A204.1 (cell line): Measurements from ENCODE around the gene AOPEP.

Source experiments
- FAIRE-seq: peaks from 2 replicates; lab custom pipeline; 2012; peaks lifted over from hg19 to GRCh38; lab: Jason Lieb, UNC

AOPEP gene

DNA sequence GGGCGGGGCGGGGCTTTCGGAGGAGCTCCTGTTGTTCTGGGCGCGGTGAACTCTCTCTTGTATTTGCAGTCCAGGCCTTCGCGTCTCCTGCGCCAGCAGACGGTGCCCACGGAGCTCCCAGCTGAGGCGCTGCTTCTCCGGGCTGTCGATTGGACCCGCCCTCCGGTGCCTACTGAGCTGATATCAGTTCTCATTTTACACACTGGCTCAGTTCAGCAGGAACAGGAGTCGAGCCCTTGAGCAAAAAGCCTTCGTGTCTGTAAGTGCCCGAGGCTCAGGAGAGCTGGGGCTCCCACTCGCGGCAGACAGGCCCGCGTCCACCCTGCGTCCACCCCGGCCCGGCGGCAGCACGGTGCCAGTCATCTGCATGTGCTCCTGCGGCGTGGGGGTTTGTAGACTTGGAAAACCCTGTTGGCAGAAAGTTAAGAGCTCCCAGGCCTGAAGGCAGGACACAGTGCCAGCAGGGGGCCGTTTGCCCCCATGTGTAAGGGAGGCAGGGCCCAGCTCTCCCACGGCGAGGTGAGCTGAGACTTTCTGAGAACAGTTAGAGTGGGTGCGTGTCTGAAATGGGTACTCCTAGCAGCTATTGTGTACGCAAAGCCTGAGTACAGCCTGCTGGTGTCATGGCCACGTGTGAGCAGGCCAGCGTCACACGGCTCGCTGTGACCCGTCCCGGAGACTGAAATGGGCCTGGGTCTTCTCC, 359.5 kb downstream of the AOPEP start:
- no peak for FAIRE-seq

DNA sequence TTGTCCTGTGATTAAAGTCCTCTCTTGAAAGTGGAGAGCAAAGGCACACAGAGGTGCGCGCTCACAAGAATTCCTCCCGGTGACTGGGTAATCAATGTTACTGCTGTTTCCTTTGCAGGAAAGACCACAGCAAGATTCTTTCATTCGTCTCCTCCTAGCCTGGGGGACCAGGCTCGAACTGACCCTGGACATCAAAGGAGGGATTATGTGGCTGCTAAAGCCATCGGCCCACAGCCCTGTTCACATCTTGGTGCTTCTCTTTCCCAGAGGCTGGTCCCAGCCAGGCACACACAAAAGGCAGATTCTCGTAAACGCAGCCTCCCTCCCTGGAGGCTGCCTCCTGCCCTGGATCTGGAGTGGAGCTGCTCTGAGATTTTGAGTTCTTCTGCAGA, 360.1 kb downstream of the AOPEP start:
- FAIRE-seq, result no peak

DNA sequence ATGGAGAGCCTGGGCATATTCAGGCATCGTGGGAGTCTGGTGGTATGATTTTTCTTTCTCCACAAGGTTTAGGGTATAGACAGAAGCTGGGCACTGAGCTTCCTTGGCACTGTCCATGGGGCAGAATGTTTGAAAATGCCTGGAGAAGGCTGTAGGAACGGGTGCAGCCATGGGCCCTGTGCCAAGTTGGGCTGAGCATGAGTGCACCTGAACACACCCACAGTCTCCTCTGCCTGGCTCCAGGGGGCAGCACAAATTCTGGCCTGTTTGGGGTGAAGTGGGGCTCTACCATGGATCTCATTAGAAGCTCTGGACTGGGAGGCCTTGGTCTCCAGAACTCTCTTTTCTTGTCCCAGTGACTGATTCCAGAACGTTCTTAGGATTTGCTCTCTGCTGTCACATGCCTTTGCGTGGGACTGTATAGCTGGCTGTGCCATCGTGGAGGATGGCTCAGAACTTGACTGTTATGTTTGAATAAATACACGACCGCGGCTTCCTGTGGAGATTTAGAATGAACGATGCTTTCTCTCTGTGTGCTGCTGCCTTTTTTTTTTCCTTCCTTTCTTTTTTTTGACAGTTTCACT, 361.3 kb downstream of the AOPEP start:
- no peak for FAIRE-seq

DNA sequence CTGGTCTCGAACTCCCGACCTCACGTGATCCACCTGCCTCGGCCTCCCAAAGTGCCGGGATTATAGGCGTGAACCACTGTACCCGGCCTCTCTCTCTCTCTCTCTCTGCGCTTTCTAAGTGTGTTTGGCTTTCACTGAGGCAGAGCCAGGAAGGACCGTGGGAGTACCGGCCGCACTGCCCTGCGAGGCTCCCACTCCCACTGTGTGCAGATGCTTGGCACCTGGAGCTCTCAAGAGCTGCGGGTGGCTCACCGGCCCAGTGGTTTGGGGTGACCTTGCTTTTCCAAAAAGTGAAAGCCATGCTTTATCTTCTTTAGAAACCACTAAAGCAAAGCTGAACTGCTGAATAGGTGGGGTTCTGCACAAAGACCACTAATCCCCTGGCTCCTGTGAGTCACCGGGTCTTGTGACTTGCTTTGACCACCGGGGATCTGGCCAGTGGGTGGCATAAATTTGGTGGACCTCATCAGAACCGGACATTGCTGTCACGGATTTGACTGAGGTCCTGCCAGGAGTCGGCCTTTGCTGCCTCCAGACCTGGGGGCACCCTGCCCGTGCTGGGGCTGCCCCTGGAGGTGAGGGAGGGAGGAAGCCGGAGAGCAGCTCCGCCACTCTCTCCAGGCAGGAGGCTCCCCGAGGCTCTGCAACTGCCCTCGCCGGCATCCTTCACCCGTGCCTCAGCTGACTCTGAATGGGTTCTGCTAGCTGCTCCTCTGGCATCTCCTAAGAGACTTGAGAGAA, 362.1 kb downstream of the AOPEP start:
- FAIRE-seq, result no peak

DNA sequence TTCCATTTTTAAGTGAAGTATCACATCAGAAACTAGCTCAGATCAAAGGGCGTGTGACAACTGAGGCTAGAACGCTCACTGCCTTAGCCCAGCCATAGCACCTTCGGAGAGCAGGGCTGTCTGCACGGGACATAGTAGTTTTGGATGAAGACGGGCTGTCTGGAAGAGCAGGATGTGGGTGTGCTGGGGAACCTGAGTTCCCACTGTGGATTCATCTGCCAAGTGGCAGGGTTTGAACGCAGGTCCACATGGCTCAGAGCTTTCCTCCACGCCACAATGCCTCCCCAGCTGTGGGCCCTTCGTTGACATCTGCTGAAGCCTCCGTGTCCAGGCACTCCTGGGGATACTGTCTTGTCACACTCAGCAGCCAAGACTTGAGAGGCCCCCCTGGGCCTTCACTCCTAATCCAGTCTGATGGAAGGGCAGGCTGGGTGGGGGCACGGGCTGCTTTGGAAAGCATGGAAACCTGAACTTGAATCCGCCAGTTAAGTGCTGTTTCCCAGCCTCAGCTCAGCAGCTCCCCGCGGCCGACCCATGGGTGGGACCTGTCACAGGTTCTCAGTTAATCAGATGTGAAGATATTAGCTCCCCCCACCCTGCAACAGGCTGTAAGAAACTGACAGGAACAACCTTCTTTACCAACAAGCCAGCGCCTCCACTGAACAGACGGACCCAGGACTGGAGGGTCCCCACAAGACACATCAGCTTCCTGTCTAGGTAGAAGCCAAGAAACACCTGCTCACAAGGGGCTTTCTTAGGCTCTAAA, 362.9 kb downstream of the AOPEP start:
- no peak for FAIRE-seq

DNA sequence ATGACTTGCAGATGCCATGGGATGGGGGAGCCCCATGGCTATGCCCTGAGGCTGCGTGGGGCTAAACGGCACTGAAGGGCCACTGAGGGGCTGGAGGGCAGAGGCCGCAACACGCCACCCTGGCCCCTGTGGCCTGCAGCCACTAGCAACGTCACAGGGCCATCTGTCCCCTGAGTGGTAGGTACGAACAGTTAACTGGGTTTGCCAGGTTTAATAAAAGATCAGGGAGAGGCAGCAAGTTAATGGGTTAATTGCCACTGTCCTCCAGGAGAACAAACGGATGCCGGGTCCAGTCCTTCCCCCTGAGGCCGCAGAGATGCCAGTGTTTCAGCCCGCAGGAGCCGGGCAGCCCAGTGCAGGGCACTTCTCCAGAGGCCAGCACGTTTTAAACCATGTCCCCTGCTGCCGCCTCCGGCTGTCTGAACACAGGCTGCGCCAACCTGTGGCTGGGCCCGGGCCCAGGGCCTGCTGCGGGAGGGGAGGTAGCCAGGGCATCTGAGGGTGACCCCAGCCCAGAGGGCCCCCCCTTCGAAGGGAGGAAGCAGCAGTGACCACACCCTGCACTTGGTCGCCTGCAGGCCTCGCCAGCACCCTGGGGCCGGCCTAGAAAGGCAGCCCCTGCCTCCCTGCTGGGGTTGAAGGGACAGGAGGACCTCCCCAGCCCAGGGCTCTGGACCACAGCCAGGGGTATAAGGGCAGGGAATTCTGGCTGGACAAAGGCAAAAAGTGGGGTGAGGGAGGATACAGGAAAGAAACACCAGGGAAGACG, 363.7 kb downstream of the AOPEP start:
- no peak for FAIRE-seq

DNA sequence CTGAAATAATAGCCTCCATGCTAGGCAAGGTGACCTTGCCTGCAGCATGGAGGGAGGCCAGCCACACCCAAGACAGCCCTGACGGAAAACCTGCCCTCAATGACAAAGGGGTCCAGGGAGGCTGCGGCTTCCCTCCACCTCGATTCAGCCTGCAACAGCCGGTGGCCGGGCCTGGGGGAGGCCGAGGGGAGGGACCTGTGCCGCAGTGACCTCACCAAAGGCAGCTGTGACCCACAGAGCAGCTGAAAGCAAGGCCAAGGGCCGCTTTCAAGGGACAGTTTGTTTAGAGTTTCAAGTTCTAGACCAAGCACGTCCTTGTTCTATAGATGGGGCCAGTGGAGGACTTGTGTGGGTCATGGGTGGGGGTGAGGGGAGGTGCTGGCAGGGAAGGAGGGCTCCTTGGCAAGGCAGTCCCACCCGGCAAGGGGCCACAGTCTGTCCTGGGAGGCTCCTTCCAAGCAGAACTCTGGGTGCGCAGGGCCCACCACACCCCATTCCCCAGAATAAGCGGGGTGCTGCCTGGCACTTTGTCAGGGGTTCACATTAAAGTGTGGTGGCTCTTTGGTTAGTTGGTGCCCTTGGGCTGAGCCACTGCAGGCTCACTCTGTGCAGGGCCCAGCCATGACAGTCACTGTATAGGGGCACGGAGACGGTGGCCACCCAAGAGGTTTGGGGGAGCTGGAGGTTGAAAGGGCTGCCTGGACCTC, 364.5 kb downstream of the AOPEP start:
- FAIRE-seq, result no peak

DNA sequence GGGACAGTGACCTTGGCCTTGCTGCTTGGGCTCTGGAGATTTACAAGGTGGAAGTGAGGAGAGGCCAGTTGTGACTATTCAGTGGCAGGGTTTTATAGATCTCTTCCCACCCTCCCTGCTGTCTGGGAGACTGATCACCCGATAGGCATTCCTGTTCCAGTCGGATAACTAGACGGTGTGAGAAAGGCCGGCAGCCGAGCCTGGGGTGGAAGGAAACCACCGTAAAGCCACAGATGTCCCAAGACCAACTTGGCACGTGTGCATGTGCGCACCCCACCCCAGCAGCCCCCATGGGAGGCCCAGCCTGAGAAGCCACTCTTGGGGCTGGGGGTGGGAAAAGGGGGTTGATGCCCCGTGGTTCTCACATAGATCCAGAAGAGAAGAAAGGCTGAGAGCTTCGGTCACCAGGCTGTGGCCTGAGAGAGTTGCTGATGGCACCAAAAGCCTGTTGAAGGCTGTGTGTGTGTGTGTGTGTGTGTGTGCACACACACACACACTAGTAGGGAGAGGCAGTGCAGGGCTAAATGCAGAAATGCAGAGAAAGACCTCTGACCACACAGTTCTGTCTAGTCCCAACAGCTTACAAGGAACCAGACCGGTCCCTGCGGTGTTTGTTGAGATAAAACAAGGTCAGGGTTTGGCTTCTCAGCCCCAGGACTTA, 365.2 kb downstream of the AOPEP start:
- no peak for FAIRE-seq

DNA sequence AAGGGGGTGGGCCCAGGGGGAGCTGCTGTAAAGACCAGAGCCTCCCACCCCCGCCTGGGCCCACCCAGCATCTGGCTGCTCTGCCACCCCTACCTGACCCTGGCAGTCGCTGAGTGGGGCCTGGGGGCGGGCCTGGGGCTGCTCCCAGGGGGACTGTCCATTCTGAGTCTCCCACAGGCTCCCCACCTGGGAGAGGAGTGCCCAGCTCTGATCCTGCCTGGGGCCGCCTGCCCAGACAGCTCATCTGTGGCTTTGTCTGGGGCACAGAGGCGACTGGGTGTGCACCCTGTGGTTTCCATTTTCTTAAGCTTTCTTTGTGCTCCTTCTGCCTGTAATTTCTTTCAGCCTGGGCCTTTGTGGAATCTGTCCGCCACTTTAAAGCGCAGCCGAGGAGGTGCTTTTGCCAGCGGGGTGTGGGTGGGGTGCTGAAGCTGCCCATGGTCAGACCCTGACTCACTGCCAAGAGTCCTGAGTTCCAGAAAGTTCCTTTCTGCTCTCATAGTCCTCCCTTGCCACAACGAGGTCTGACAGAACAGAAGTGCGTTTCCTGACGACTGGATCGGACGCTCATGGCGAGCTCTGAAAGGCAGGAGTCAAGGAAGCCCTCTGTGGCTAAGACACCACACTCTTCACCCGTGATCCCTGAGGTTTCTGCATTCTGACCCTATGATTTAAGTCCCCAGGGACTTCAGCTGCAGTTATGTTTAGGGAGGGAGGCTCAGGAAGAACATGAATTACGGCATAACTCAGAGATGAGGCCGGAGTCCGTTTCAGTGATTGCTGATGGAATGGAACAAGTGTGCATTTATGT, 366.0 kb downstream of the AOPEP start:
- FAIRE-seq, result no peak

DNA sequence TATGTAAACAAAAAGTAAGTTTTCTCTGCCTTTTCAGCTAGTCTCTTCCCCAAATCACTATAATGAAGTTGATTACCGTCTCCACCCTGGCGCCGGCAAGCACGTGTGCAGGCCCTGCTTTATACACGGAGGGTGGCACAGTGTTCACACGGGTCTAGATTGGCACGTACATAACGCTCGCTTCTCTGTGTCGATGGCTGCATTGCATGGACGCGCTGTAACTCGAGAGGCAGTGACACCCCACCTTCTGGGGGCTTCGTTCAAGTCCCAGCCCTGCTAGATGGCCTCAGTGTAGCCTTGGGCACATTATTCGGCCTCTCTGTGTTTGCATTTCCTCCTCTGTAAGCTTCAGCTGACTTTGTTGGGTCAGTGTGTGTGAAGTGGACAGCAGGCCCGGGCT, 367.1 kb downstream of the AOPEP start:
- no peak for FAIRE-seq

DNA sequence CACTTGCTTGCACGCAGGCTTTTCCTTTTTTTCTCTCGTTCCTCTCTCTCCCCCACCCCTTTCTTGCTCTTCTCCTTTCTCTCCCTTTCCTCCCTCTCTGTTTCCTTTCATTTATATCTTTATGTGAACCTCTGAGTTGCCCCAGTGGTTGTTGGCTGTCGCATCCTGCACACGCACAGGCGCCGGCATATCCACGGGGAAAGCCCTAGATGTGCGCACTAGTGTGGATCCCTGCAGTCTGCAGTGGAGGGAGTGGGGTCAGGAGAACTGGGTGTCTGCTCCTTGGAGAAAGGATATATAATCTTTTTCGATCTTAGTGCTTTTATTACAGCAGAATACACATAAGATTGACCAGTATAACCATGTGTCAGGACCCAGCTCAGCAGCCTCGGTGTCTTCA, 367.5 kb downstream of the AOPEP start:
- FAIRE-seq, result no peak

DNA sequence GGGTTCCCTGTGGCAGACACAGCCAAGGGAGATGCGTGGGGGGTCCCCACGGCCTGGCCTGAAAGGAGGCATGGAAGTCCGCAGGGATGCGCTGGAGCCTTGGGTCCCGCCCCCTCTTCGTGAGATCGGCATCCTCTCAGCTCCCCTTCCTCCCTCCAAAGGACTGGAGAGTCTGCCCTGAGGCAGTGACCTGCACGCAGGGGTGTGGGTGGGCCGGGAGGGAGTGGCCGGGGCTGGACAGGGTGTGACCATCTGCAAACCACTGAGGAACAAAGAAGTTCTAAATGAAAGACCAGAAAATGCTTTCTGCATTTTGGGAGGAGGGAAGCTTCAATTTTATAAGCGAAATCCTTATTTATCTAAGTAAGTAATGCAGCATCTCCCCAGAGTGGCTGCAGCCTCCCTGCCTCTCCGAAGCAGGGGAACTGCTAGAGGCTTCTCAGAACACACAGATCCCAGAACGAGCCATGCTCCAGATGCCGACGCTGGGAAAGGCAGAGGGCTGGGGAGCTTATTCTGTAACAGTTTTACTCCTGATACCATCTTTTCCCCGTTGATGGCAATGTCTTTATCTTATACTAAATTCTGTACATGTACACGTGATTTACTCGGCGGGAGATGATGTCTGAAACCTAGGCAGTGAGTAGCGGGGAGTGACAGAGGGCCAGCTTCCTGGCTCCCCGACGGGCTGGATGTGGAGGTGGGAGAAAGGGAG, 369.3 kb downstream of the AOPEP start:
- FAIRE-seq, result no peak

DNA sequence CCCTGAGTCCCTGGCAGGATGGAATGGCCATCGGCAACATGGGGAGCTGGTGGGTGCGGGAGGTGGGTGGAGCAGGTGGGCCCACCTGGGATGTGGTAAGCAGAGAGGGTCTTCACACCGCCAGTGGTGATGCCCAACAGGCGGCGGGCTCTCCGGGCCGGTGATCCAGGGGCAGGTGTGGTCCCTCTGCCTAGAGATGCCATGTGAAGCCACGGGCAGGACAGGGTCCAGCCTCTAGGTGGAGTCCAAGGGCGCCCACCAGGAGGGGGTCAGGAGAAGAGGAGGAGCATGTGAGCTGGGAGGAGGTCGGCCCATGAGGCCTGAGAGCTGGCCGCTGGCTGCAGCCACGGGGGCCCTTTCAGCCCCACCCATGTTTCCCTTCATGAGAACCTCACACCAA, 369.9 kb downstream of the AOPEP start:
- no peak for FAIRE-seq

DNA sequence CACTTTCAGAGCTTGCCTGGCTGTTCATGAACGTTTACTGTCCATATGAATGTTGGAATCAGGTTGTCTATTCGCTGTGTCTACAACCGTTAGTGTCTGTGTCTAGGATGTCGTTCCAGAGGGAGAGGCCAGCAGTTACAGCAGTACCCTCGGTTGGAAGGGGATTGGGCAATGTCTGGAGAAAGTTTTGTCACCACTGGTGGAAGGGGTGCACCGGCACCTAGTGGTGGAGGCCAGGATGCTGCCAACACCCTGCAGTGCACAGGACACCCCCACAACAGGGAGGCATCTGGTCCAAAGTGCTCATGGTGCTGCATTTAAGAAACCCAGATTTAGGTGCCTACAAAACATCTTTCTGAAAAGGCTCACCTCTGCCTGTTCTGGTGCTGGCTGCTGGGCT, 370.3 kb downstream of the AOPEP start:
- FAIRE-seq, result no peak

DNA sequence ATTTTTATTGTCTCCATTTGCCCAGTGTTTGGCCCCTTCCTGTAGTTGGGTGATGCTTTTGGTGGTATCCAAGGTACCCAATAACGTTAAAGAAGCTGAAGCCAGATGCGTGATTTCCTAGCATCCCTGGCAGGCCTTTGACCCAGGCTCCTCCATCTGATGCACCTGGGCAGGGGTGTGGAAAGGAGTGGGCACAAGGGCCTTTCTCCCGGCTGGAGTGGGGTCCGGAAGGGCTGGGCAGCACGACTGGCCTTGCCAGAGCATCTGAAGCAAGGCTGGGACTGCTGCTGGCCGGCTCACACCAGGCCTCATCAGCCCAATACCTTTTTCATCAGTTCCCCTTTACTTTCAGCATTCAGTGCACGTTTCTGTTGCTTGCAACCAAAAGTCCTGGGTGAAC, 370.8 kb downstream of the AOPEP start:
- FAIRE-seq, result no peak

DNA sequence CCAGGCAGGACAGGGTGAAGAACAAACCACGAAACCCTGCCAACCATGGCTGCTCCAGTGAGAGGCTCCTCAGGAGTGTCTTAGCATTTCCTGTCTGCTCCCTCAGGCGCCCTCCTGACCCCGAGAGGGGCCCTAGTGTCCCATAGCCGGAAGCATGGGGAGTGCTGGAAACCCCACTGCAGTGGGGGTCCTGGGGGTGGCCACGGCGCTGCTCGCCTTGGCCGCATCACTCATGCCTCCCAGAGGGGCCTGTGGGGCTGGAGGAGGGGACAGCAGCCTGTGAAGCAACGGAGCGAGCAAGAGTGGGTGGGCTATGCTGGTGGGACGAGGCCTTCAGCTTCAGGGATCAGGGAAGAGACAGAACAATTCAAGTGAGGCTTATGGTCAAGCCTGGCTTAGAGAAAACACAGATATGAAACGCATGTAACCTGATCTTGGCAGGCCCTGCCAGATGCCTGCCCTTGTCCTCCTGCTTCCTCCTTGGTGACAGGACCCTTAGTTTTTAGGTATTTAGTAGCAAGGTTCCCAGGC, 372.0 kb downstream of the AOPEP start:
- no peak for FAIRE-seq

DNA sequence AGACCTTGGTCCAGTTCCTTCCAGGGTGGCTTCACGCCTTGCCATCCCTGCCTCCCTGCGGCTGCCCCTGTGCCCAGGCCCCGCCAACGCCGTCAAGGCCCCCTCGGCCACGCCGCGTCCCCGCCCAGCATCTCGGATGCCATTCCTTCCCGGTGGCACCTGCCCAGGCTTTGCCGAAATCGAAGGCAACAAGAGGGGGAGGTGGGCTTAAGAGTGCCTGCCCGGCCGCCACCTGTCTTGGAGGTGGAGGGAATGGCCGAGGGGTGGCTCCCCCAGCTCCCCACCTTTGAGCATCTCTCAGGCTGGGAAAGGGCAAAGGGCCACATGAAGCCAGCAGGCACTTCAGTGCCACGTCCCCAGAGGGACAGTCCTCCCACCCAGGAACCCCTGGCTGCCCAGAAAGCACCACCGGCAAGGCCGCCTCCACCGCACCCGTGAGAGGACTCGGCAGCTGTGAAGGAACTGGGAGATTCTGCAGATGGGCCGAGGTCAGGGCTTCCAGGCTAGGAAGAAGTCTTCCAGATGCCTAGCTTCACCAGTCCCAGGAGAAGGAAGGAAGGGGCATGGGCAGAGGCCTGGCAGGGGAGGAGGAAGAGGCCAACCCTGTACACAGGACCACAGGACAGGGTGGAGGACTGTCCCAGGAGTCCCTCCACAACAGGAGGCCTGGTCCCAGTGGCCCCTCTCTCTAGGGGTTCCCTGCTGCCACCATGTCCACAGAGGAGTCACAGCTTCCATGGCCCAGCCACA, 373.0 kb downstream of the AOPEP start:
- FAIRE-seq, result no peak

DNA sequence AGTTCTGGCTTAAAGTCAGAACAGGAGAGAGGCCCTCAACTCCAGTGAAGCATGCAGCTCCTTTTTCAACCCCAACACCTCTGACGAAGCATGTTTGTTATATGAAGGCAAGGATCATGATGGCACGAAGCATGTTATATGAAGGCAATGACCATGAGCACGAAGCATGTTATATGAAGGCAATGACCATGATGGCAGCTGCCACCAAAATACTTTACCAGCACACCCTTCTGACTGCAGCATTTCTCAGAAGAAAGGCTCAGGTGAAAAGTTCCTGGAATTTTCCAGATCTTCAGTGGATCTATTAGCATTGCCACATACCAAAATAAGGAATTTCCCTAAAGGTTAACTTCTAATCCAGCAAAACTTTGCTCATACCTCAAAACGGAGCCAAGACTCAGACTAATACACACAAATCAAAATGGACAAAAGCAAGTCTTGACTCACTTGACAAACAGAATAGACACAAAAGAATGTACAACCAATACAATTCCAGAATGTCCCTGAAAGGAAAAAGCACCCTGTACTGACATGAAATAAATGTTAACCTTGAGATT, 373.6 kb downstream of the AOPEP start:
- no peak for FAIRE-seq
